DND-41 (cell line): ENCODE data around the gene DENND4B.

ENCODE experiments used
- ATAC-seq: fragments of 200-7000 bp; cut with Tn5 transposase; 3 replicates; pipeline ENCODE4 v1.9.1; 2021; ENCODE audit warnings: low read depth; ENCODE audit not compliant: insufficient read depth
- DNase-seq: peaks from one replicate; pipeline ENCODE4 v3.0.0-alpha.2; 2020
- H2AFZ ChIP-seq: 2 replicates; pipeline ENCODE4 v1.6.0; 2012; ENCODE audit warnings: low read depth, low read length
- H3K27ac ChIP-seq: 2 replicates; pipeline ENCODE4 v1.5.1; 2012; ENCODE audit warnings: low read length, inconsistent platforms
- H3K27me3 ChIP-seq: fragments of 200-600 bp; sonication (generic); 2 replicates; pipeline ENCODE4 v1.6.0; 2012; ENCODE audit warnings: low read length, mild to moderate bottlenecking, inconsistent platforms; ENCODE audit not compliant: insufficient read depth, poor library complexity
- H3K36me3 ChIP-seq: 2 replicates; pipeline ENCODE4 v1.5.1; 2012; ENCODE audit warnings: low read length, inconsistent platforms; ENCODE audit not compliant: insufficient read depth
- H3K4me1 ChIP-seq: 2 replicates; pipeline ENCODE4 v1.5.1; 2012; ENCODE audit warnings: mild to moderate bottlenecking, low read length; ENCODE audit not compliant: insufficient read depth
- H3K4me2 ChIP-seq: 2 replicates; pipeline ENCODE4 v1.6.0; 2012; ENCODE audit warnings: mild to moderate bottlenecking, moderate library complexity, low read length, inconsistent platforms; ENCODE audit not compliant: insufficient read depth
- H3K4me3 ChIP-seq, 2 experiments: fragments of 200-600 bp in 1 of 2; shearing (Covaris generic) in 1 of 2; 2 replicates each; pipeline ENCODE4 v1.5.1; 2012 to 2016; ENCODE audit warnings: inconsistent platforms in 2 of 2, low read length in 2 of 2, mild to moderate bottlenecking in 2 of 2, low read depth in 1 of 2, moderate library complexity in 1 of 2
- H3K79me2 ChIP-seq: 2 replicates; pipeline ENCODE4 v1.6.0; 2012; ENCODE audit warnings: low read length, inconsistent platforms; ENCODE audit not compliant: insufficient read depth
- H3K9ac ChIP-seq: 2 replicates; pipeline ENCODE4 v1.6.0; 2012; ENCODE audit warnings: low read depth, mild to moderate bottlenecking, inconsistent platforms, low read length, moderate library complexity
- H3K9me3 ChIP-seq: 2 replicates; pipeline ENCODE4 v1.5.1; 2012; ENCODE audit warnings: low read length, moderate library complexity, mild to moderate bottlenecking, inconsistent platforms; ENCODE audit not compliant: insufficient read depth, severe bottlenecking
- H4K20me1 ChIP-seq: 2 replicates; pipeline ENCODE4 v1.6.0; 2012; ENCODE audit warnings: low read length; ENCODE audit not compliant: insufficient read depth
- EZH2 ChIP-seq: IDR thresholded peaks from 3 replicates; pipeline ENCODE4 v1.6.1; 2012; ENCODE audit warnings: borderline replicate concordance, low read depth, mild to moderate bottlenecking, moderate library complexity, low read length, inconsistent platforms; ENCODE audit not compliant: severe bottlenecking
- TF ChIP-seq, protein P1 (sequence below): IDR thresholded peaks from 2 replicates; pipeline ENCODE4 v1.5.1; 2012; ENCODE audit warnings: borderline replicate concordance, low read length, moderate library complexity, mild to moderate bottlenecking; ENCODE audit not compliant: poor library complexity, severe bottlenecking; ENCODE audit errors: extremely low read depth

Gene DENND4B

DNA sequence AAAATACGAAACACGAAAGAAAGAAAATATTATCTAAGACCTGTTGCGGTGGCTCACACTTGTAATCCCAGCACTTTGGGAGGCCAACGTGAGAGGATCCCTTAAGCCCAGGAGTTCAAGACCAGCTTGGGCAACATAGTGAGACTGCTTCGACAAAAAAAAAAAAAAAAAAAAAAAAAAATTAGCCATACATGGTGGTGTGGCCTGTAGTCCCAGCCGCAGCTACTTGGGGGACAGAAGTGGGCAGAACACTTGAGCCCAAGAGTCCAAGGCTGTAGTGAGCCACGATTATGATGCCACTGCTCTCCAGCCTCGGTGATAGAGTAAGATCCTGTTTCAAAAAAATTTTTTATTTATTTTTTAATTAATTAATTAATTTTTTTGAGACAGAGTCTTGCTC, 41.1 kb upstream of the DENND4B start:
- H3K4me2 ChIP-seq, result no peak overlapping the region

DNA sequence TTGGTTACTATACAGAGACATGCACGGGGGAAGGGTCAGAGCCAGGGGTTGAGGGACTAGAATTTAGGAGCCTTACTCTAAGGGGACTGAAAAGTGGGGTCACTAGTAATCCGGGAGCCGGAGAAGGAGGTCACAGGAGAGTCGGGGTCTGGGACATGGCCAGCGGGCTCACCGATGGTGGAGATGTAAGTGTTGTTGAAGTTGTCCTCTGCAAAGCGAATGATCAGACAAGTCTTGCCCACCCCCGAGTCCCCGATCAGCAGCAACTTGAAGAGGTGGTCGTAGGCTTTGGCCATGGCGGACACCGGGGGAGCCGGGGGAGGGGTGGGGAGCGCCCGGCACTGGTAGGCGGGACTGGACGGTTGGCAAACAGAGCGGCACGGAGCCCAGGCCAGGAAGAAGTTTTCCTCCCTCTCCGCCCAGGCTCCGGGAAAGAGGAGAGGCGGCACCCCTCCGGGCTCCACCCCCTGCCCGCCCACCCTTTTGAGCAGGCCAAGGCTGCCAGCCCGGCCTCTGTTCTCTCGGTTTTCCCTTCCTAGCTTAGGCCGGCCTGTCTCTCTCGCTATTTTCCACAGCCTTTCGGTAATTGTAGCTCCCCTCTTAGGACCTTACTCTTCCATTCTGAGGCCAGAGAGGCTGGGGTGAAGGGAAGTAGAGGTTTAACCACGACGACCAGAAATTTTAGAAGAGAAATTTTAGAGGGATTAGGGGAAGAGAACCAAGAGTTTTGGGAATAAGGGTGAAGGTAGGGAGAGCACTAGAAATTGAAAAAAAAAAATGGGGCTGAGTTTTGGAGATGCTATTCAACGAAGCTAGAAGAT, 39.6 kb upstream of the DENND4B start, which contains the start of gene RAB13:
RAB13 (minus strand) TSS at position 399 of the 821 bp plus-strand sequence; CDS start at position 296, 103 bp downstream.
- H3K4me2 ChIP-seq, result peak within 1 kb of the TSS; percentile 57
- peak within 1 kb of the TSS; percentile 15 for H3K9ac ChIP-seq
- no peaks in the 10 kb centered on the region for H3K27me3 ChIP-seq
- H3K4me1 ChIP-seq, result peaks cover 26% of the 10 kb centered on the region
- TF ChIP-seq EZH2, result no peak
- TF ChIP-seq, protein P1, sequence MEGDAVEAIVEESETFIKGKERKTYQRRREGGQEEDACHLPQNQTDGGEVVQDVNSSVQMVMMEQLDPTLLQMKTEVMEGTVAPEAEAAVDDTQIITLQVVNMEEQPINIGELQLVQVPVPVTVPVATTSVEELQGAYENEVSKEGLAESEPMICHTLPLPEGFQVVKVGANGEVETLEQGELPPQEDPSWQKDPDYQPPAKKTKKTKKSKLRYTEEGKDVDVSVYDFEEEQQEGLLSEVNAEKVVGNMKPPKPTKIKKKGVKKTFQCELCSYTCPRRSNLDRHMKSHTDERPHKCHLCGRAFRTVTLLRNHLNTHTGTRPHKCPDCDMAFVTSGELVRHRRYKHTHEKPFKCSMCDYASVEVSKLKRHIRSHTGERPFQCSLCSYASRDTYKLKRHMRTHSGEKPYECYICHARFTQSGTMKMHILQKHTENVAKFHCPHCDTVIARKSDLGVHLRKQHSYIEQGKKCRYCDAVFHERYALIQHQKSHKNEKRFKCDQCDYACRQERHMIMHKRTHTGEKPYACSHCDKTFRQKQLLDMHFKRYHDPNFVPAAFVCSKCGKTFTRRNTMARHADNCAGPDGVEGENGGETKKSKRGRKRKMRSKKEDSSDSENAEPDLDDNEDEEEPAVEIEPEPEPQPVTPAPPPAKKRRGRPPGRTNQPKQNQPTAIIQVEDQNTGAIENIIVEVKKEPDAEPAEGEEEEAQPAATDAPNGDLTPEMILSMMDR, result no peak
- 0 out of 4 replicates have a peak within 1 kb of the TSS, but pooled peaks of 1 of the 2 experiments have one; percentile 21 for H3K4me3 ChIP-seq
- DNase-seq (no peak), ATAC-seq (no peak)
- no peaks in the 10 kb centered on the region for H3K9me3 ChIP-seq
- H3K79me2 ChIP-seq, result peaks cover 6% of the 10 kb centered on the region
- peaks cover 2% of the 10 kb centered on the region; the same call in 1 of the 2 replicates for H4K20me1 ChIP-seq
- peak within 1 kb of the TSS; percentile 86 for H2AFZ ChIP-seq
- H3K36me3 ChIP-seq, result peaks cover 3% of the 10 kb centered on the region
- H3K27ac ChIP-seq, result peak within 1 kb of the TSS; percentile 42; the same call in 1 of the 2 replicates

More for the DNA sequence above, 41.1 kb upstream of the DENND4B start:
- Histone ChIP-seq H3K27me3 (no peaks in the 10 kb centered on the region), H3K4me1 (peaks cover 41% of the 10 kb centered on the region), H3K9me3 (no peaks in the 10 kb centered on the region), H3K27ac (no peak overlapping the region), H3K36me3 (peaks cover 18% of the 10 kb centered on the region), H3K9ac (no peak overlapping the region), H3K4me3 (no peak overlapping the region), H4K20me1 (peaks cover 6% of the 10 kb centered on the region; the same call in 1 of the 2 replicates), H2AFZ (no peak overlapping the region), H3K79me2 (peaks cover 19% of the 10 kb centered on the region)
- ATAC-seq (no peak), DNase-seq (no peak)
- no peak for TF ChIP-seq EZH2

- Histone ChIP-seq H3K4me3 (no peak overlapping the region), H3K9ac (no peak overlapping the region; the same call in 1 of the 2 replicates), H3K36me3 (no peaks in the 10 kb centered on the region), H3K4me1 (peaks cover 25% of the 10 kb centered on the region), H3K27ac (no peak overlapping the region), H3K27me3 (no peaks in the 10 kb centered on the region), H3K9me3 (no peaks in the 10 kb centered on the region), H4K20me1 (no peaks in the 10 kb centered on the region), H3K4me2 (no peak overlapping the region), H2AFZ (peak overlapping the region; percentile 19), H3K79me2 (no peaks in the 10 kb centered on the region)
- TF ChIP-seq, protein P1, result no peak
- TF ChIP-seq EZH2, result no peak
- ATAC-seq (no peak), DNase-seq (no peak)
Observed at GRCh38 chr1:153985341-153985912, 38.9 kb upstream of the DENND4B start.
